Uterus (tissue), 2 donors: ENCODE results near the gene HAVCR1.

Experiments used
- POLR2A ChIP-seq, 2 donors: fragments of 450-650 bp; IDR thresholded peaks; one replicate each; pipeline ENCODE4 v1.6.1; 2016; ENCODE audit warnings: antibody characterized with exemption in 2 of 2, mild to moderate bottlenecking in 1 of 2, moderate library complexity in 1 of 2
- TF ChIP-seq, protein P1 (sequence below), 4 experiments: fragments of 200-600 bp in 2 of 4; fragments of 450-650 bp in 2 of 4; sonication (generic) in 2 of 4; IDR thresholded peaks; one replicate each; pipeline ENCODE4 v1.5.1; 2016 to 2019; ENCODE audit warnings: antibody characterized with exemption in 4 of 4, mild to moderate bottlenecking in 2 of 4, moderate library complexity in 1 of 4

DNA sequence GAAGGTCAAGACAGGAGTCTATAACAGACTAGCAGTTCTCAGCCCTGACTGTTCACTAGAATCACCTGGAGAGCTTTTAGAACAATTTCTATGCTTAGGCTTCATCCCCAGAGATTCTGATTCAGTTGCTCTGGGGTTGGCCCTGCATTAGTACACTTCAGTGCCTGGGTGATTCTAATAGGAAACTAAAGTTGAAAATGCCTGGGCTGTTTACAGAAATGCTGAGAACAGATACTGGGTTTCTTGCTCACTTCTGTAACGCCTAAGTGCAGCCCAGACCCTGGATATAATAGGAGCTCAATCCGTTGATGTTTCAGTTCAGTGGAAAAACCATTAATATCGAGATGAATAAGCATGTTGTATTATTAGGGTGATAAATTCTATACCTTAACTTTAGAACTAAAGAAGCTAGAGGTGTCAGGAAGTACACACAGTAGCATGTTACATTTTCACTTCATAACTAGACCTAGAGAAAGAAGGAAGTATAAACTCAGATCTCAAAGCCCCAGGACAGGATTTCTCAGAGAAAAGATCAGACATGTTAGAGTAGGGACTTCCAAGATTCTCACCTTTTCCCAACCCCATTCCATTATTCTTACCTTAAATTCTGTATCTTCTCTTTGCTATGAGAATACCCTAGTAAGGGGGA is 29.6 kb upstream of the HAVCR1 start:
- TF ChIP-seq, protein P1, sequence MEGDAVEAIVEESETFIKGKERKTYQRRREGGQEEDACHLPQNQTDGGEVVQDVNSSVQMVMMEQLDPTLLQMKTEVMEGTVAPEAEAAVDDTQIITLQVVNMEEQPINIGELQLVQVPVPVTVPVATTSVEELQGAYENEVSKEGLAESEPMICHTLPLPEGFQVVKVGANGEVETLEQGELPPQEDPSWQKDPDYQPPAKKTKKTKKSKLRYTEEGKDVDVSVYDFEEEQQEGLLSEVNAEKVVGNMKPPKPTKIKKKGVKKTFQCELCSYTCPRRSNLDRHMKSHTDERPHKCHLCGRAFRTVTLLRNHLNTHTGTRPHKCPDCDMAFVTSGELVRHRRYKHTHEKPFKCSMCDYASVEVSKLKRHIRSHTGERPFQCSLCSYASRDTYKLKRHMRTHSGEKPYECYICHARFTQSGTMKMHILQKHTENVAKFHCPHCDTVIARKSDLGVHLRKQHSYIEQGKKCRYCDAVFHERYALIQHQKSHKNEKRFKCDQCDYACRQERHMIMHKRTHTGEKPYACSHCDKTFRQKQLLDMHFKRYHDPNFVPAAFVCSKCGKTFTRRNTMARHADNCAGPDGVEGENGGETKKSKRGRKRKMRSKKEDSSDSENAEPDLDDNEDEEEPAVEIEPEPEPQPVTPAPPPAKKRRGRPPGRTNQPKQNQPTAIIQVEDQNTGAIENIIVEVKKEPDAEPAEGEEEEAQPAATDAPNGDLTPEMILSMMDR (IDR thresholded peaks at IDR 0.05), result no peak
- TF ChIP-seq POLR2A (IDR thresholded peaks at IDR 0.05), result no peak
